H1 (cell line): ENCODE measurements around the gene PKDREJ. TPM values are rescaled to one million over a fixed set of nuclear protein-coding genes. Genes with fewer than 3 reads are reported as not detected.

Source experiments
- CTCF ChIA-PET: fragments of 300-600 bp; sonication (Branson Sonifier 250); formaldehyde crosslinking; loops from one replicate; lab custom pipeline; 2021; ENCODE audit not compliant: partially characterized antibody; lab: Charles Lee
- POLR2A ChIA-PET: fragments of 300-600 bp; sonication (Branson Sonifier 250); formaldehyde crosslinking; loops from one replicate; lab custom pipeline; 2021; ENCODE audit warnings: inconsistent platforms; ENCODE audit not compliant: partially characterized antibody; lab: Charles Lee
- DNase-seq, 2 experiments: peaks; one replicate each; pipeline versions ENCODE4 v3.0.0 to v3.0.0-alpha.2; 2010 to 2022; ENCODE audit warnings: low spot score in 2 of 2, low read depth in 1 of 2, mixed read lengths in 1 of 2
- FAIRE-seq: peaks from 2 replicates; lab custom pipeline; 2011; peaks lifted over from hg19 to GRCh38; lab: Jason Lieb, UNC
- H2AFZ ChIP-seq: 2 replicates; pipeline ENCODE4 v1.8.1; 2012; ENCODE audit warnings: low read length, inconsistent platforms
- H2AK5ac ChIP-seq: 2 replicates; pipeline ENCODE4 v1.6.1; 2013; ENCODE audit warnings: low read depth, low read length
- H2BK120ac ChIP-seq: replicated peaks from 2 replicates; pipeline ENCODE3; 2013; ENCODE audit warnings: low read depth, low read length, inconsistent platforms
- H2BK12ac ChIP-seq: 2 replicates; pipeline ENCODE4 v1.6.1; 2013; ENCODE audit warnings: low read depth, low read length
- H2BK15ac ChIP-seq: 2 replicates; pipeline ENCODE4 v1.6.1; 2013; ENCODE audit warnings: low read length
- H2BK20ac ChIP-seq: 2 replicates; pipeline ENCODE4 v1.6.1; 2013; ENCODE audit warnings: low read length
- H2BK5ac ChIP-seq: 2 replicates; pipeline ENCODE4 v1.6.1; 2013; ENCODE audit warnings: low read depth, low read length
- H3K14ac ChIP-seq: 2 replicates; pipeline ENCODE4 v1.6.1; 2013; ENCODE audit warnings: inconsistent platforms; ENCODE audit not compliant: insufficient read length
- H3K18ac ChIP-seq: 2 replicates; pipeline ENCODE4 v1.6.1; 2013; ENCODE audit warnings: low read length; ENCODE audit errors: extremely low read depth
- H3K23ac ChIP-seq: 2 replicates; pipeline ENCODE4 v1.6.1; 2013; ENCODE audit warnings: inconsistent platforms; ENCODE audit not compliant: insufficient read length
- H3K23me2 ChIP-seq: 2 replicates; pipeline ENCODE4 v1.6.1; 2013; ENCODE audit warnings: low read depth, low read length
- H3K27ac ChIP-seq: 2 replicates; pipeline ENCODE4 v1.6.1; 2011; ENCODE audit warnings: low read depth, low read length, inconsistent platforms
- H3K27me3 ChIP-seq, 4 experiments: replicated peaks in 1 of 4; 1 replicate in 1 of 4; 2 replicates in 3 of 4; pipeline versions ENCODE4 v1.6.1 to v1.8.1; 2011 to 2013; ENCODE audit warnings: low read length in 3 of 4, mild to moderate bottlenecking in 3 of 4, inconsistent platforms in 2 of 4, mixed read lengths in 2 of 4, moderate library complexity in 1 of 4; ENCODE audit not compliant: control insufficient read depth in 3 of 4, insufficient read depth in 3 of 4; ENCODE audit errors: extremely low read depth in 1 of 4
- H3K36me3 ChIP-seq, 4 experiments: 2 replicates each; pipeline versions ENCODE4 v1.6.1 to v1.8.1; 2011 to 2013; ENCODE audit warnings: mild to moderate bottlenecking in 4 of 4, low read length in 3 of 4, moderate library complexity in 2 of 4, control low read depth in 1 of 4, inconsistent platforms in 1 of 4; ENCODE audit not compliant: insufficient read depth in 4 of 4, control insufficient read depth in 2 of 4
- H3K4ac ChIP-seq: replicated peaks from 2 replicates; pipeline ENCODE3; 2013; ENCODE audit warnings: low read length, low read depth, mixed read lengths, inconsistent platforms; ENCODE audit not compliant: insufficient read length
- H3K4me1 ChIP-seq, 4 experiments: replicated peaks in 1 of 4; 1 replicate in 1 of 4; 2 replicates in 3 of 4; pipeline versions ENCODE4 v1.6.1 to v1.8.1; 2011 to 2013; ENCODE audit warnings: low read length in 3 of 4, inconsistent platforms in 2 of 4, mixed read lengths in 1 of 4; ENCODE audit not compliant: insufficient read depth in 4 of 4, control insufficient read depth in 3 of 4
- H3K4me2 ChIP-seq, 2 experiments: 2 replicates each; pipeline versions ENCODE4 v1.6.1 to v1.8.1; 2011 to 2013; ENCODE audit warnings: low read depth in 2 of 2, low read length in 2 of 2, control low read depth in 1 of 2, inconsistent platforms in 1 of 2, mild to moderate bottlenecking in 1 of 2; ENCODE audit not compliant: insufficient read depth in 1 of 2
- H3K4me3 ChIP-seq, 4 experiments: fragments of 200-600, 300-600 bp in 1 of 4; sonication (generic), shearing (Covaris generic), sonication (Bioruptor Twin) in 1 of 4; 2 replicates each; pipeline versions ENCODE4 v1.5.1 to v1.8.1; 2011 to 2016; ENCODE audit warnings: low read length in 4 of 4, low read depth in 3 of 4, control low read depth in 2 of 4, inconsistent platforms in 2 of 4, mild to moderate bottlenecking in 2 of 4, mixed read lengths in 1 of 4, moderate library complexity in 1 of 4; ENCODE audit not compliant: insufficient read depth in 2 of 4; ENCODE audit errors: extremely low read depth in 1 of 4
- H3K56ac ChIP-seq: replicated peaks from 2 replicates; pipeline ENCODE3; 2013; ENCODE audit warnings: low read depth, mild to moderate bottlenecking, mixed read lengths, low read length, inconsistent platforms; ENCODE audit not compliant: insufficient read length
- H3K79me1 ChIP-seq: 2 replicates; pipeline ENCODE4 v1.6.1; 2013; ENCODE audit warnings: low read depth, low read length, control low read depth
- H3K79me2 ChIP-seq, 2 experiments: 2 replicates each; pipeline versions ENCODE4 v1.6.1 to v1.8.1; 2012 to 2013; ENCODE audit warnings: low read length in 2 of 2, mild to moderate bottlenecking in 2 of 2, inconsistent platforms in 1 of 2; ENCODE audit not compliant: insufficient read depth in 2 of 2, control insufficient read depth in 1 of 2
- H3K9ac ChIP-seq, 4 experiments: replicated peaks in 1 of 4; 1 replicate in 1 of 4; 2 replicates in 3 of 4; pipeline versions ENCODE4 v1.6.1 to v1.8.1; 2011 to 2013; ENCODE audit warnings: low read depth in 3 of 4, low read length in 3 of 4, control low read depth in 2 of 4, mild to moderate bottlenecking in 2 of 4, moderate library complexity in 2 of 4, inconsistent platforms in 1 of 4; ENCODE audit errors: extremely low read depth in 1 of 4
- H3K9me3 ChIP-seq, 2 experiments: 2 replicates each; pipeline versions ENCODE4 v1.6.1 to v1.8.1; 2012 to 2013; ENCODE audit warnings: mild to moderate bottlenecking in 2 of 2, moderate library complexity in 2 of 2, control low read depth in 1 of 2, inconsistent platforms in 1 of 2, low read depth in 1 of 2, low read length in 1 of 2, mixed read lengths in 1 of 2; ENCODE audit not compliant: insufficient read depth in 2 of 2
- H4K20me1 ChIP-seq, 2 experiments: replicated peaks in 1 of 2; 2 replicates each; pipeline versions ENCODE3 to v1.8.1; 2011 to 2013; ENCODE audit warnings: inconsistent platforms in 2 of 2, low read length in 2 of 2, mild to moderate bottlenecking in 1 of 2; ENCODE audit not compliant: insufficient read depth in 2 of 2, control insufficient read depth in 1 of 2
- H4K5ac ChIP-seq: 2 replicates; pipeline ENCODE4 v1.6.1; 2013; ENCODE audit warnings: low read length, low read depth, mixed read lengths, inconsistent platforms; ENCODE audit not compliant: insufficient read length
- H4K8ac ChIP-seq: 2 replicates; pipeline ENCODE4 v1.8.0; 2013; ENCODE audit warnings: mild to moderate bottlenecking, moderate library complexity, low read length, inconsistent platforms; ENCODE audit not compliant: insufficient read depth; ENCODE audit errors: extremely low read depth
- H4K91ac ChIP-seq: replicated peaks from 2 replicates; pipeline ENCODE3; 2013; ENCODE audit warnings: low read length, mixed read lengths, inconsistent platforms; ENCODE audit not compliant: insufficient read length
- CHD1 ChIP-seq: IDR thresholded peaks from 2 replicates; pipeline ENCODE4 v1.6.1; 2012; ENCODE audit warnings: low read depth, low read length, improper control_type of control experiment
- GABPA ChIP-seq: IDR thresholded peaks from 2 replicates; pipeline ENCODE4 v1.6.1; 2011; ENCODE audit warnings: mild to moderate bottlenecking, low read length, moderate library complexity, borderline replicate concordance; ENCODE audit not compliant: insufficient read depth
- KDM1A ChIP-seq: fragments of 200-600, 300-600 bp; sonication (generic); IDR thresholded peaks from 2 replicates; pipeline ENCODE4 v1.7.1; 2016; ENCODE audit warnings: mild to moderate bottlenecking, low read length, borderline replicate concordance
- POLR2A ChIP-seq, 2 experiments: IDR thresholded peaks; 1 replicate in 1 of 2; 2 replicates in 1 of 2; pipeline ENCODE4 v1.6.1; 2011; ENCODE audit warnings: low read depth in 2 of 2, low read length in 2 of 2, mild to moderate bottlenecking in 2 of 2; ENCODE audit errors: control extremely low read depth in 1 of 2
- TAF7 ChIP-seq: optimal IDR thresholded peaks from 2 replicates; pipeline ENCODE3; 2011; ENCODE audit warnings: low read depth, mild to moderate bottlenecking, inconsistent platforms, low read length, moderate library complexity, borderline replicate concordance
- WGBS, 2 experiments: shearing (Covaris generic) in 1 of 2; methylation state at CpG; one replicate each; pipeline versions ENCODE4 v1.1.6 to v1.1.7; 2013 to 2015; ENCODE audit warnings: low lambda C conversion rate in 2 of 2, mixed read lengths in 2 of 2, inconsistent platforms in 1 of 2, low coverage in 1 of 2, missing lambda C conversion rate in 1 of 2; ENCODE audit not compliant: insufficient replicate concordance in 2 of 2, insufficient coverage in 1 of 2, insufficient read length in 1 of 2; ENCODE audit errors: extremely low coverage in 1 of 2, missing lambda C conversion rate in 1 of 2; 5-methylcytosine and 5-hydroxymethylcytosine counted together
- polyA plus RNA-seq, 7 experiments: library from polyadenylated mRNA; depleted of rRNA in 3 of 7; stranded (reverse) in 5 of 7; unstranded in 2 of 7; fragments of >200 nt in 5 of 7; fragments of 200-250 nt in 2 of 7; gene quantifications; 1 replicate in 5 of 7; 2 replicates in 1 of 7; 4 replicates in 1 of 7; pipeline versions ENCODE4 v1.2.1 to v1.2.3, GENCODE V29; 2011 to 2013; ENCODE audit warnings: missing spikeins in 2 of 7, mixed read lengths in 2 of 7
- total RNA-seq: library from RNA; stranded (reverse); fragmentation: NEBNext Ultra II Directional; extraction: Animal tissue kit (Norgen Biotek cat#: 25700); gene quantifications from 2 replicates; pipeline ENCODE4 v1.2.1, GENCODE V29; 2021

The PKDREJ gene
- total and polyA plus RNA-seq, 2 of the 8 experiments (the other 6 are each of a cell fraction or from before 2014, with no cell fraction given): 0.02 to 0.04 TPM

DNA sequence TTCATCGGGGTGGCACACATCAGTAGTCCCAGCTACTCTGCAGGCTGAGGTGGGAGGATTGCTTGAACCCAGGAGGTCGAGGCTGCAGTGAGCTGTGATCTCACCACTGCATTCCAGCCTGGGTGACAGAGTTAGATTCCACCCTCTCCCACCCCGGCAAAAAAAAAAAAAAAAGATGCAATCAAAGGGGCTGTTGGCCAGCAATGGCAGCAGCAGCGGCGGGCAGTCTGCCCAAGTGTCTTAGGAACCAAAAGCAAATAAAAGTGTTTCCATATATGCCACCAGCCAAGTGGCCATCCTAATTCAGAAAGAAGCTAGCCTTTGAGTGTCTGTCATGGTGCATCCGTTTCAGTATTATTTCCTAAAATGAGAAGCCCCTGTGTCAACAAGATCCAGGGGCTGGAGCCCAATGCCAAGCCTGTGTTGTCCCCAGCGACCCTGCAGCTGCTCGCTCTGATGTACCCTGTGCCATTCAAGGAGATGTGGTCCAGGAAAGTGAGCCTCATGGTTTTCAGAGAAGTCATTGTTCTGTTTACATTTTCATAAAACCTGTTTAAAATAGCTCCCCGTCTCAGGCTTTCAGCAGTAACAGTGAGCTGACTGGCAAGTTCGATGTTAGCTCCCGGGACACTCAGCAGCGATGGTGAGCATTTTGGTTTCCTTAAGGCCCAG, 25.6 kb downstream of the PKDREJ start:
- H3K4me2 ChIP-seq: no peak overlapping the region
- no peaks in the 10 kb centered on the region for H3K79me2 ChIP-seq
- H3K9ac ChIP-seq: no peak overlapping the region
- 90% methylated on average over 11 of the region's 12 CpGs; no CpG with 5 or more reads in 1 of the 2 experiments for WGBS, 2 experiments
- H3K79me1 ChIP-seq: no peaks in the 10 kb centered on the region
- H3K4me3 ChIP-seq: no peak overlapping the region
- H3K23ac ChIP-seq: no peak overlapping the region
- DNase-seq: no peak
- no peak overlapping the region for H3K18ac ChIP-seq
- no peak overlapping the region for H3K4ac ChIP-seq
- H2BK20ac ChIP-seq: no peak overlapping the region
- H3K9me3 ChIP-seq: no peaks in the 10 kb centered on the region
- no peak overlapping the region for H3K14ac ChIP-seq
- no peak overlapping the region for H3K56ac ChIP-seq
- ChIA-PET CTCF (interaction anchor here (0.8 kb wide), 1 partner anchor 9 kb away, joined by 3 read pairs; no protein-coding TSS in a partner anchor), POLR2A (interaction anchor here (1.0 kb wide), 1 partner anchor 88 kb away, joined by 3 read pairs; no protein-coding TSS in a partner anchor)
- TF ChIP-seq POLR2A (IDR thresholded peaks at IDR 0.05; ENCODE audit: control extremely low read depth in 1 of 2, low read depth in 2 of 2, low read length in 2 of 2): no peak
- TF ChIP-seq GABPA: no peak
- no peak for TF ChIP-seq KDM1A
- no peak for TF ChIP-seq TAF7
- TF ChIP-seq CHD1: no peak
- H4K20me1 ChIP-seq: no peaks in the 10 kb centered on the region
- no peak overlapping the region for H3K27ac ChIP-seq
- H3K36me3 ChIP-seq: no peaks in the 10 kb centered on the region
- no peak overlapping the region for H2BK15ac ChIP-seq
- no peak overlapping the region for H4K91ac ChIP-seq
- H4K5ac ChIP-seq: no peak overlapping the region
- H2BK12ac ChIP-seq: no peak overlapping the region
- no peak overlapping the region for H2AFZ ChIP-seq
- H2AK5ac ChIP-seq: no peak overlapping the region
- no peak overlapping the region for H4K8ac ChIP-seq
- H3K23me2 ChIP-seq: no peaks in the 10 kb centered on the region
- H3K27me3 ChIP-seq: no peaks in the 10 kb centered on the region; a peak in 1 of 7 replicates
- FAIRE-seq: no peak
- H3K4me1 ChIP-seq: no peaks in the 10 kb centered on the region
- H2BK5ac ChIP-seq: no peak overlapping the region
- H2BK120ac ChIP-seq: no peak overlapping the region
